ENCODE measurements around the gene IFT57.
"Not testable (repeated sequence)": the region's sequence is repeated elsewhere in the genome, so short reads cannot be mapped to it uniquely, and the experiment has no call there.

The IFT57 gene, protein sequence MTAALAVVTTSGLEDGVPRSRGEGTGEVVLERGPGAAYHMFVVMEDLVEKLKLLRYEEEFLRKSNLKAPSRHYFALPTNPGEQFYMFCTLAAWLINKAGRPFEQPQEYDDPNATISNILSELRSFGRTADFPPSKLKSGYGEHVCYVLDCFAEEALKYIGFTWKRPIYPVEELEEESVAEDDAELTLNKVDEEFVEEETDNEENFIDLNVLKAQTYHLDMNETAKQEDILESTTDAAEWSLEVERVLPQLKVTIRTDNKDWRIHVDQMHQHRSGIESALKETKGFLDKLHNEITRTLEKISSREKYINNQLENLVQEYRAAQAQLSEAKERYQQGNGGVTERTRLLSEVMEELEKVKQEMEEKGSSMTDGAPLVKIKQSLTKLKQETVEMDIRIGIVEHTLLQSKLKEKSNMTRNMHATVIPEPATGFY

DNA sequence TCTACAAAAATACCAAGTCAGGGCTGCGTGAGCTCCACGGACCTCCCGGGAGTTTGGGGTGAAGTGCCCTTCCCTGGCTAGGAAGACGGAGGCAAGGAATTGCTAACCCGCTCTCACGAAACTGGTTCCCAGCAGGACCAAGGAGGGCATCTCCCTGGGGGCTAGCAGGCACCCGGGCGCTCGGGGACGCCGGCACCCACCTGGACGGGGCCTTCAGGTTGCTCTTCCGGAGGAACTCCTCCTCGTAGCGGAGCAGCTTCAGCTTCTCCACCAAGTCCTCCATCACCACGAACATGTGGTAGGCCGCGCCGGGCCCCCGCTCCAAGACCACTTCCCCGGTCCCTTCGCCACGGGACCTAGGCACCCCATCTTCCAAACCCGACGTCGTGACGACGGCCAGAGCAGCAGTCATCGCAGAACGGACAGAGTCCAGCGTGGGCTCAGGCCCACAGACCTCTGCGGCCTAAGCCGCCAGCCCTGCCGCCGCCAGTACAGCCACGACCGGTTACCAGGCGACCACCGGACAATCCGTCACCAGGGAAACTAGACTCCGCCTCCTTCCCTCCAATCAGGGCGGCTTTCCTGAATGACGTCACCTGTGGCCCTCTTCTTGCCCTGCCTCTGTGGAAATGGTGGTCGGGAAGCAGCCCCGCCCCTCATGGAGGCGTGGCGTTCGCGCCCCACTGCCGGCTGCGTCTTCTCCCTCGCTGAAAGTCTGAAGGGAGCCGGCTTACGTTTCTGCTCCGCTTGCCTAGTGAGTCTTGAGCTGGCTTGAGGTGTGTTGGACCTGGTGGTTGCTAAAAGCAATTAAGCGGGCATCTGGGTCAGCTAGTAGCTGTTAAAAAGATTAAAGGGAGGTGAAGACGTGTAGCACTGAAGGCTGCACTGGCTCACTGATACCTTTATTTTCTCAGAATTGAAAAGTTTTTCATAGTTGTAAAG is at the start of gene IFT57:
TSS of gene IFT57 (minus strand) at position 514 of the 942 bp plus-strand sequence. CDS start at position 412, 102 bp downstream.
- peak; percentile 98 for DNase-seq

GRCh38 chr3:108271626-108272025 is 49.4 kb upstream of the IFT57 start:
- DNase-seq = no peak

- DNase-seq = not testable (repeated sequence)
Observed at GRCh38 chr3:108268235-108268634, 46.0 kb upstream of the IFT57 start.

DNA sequence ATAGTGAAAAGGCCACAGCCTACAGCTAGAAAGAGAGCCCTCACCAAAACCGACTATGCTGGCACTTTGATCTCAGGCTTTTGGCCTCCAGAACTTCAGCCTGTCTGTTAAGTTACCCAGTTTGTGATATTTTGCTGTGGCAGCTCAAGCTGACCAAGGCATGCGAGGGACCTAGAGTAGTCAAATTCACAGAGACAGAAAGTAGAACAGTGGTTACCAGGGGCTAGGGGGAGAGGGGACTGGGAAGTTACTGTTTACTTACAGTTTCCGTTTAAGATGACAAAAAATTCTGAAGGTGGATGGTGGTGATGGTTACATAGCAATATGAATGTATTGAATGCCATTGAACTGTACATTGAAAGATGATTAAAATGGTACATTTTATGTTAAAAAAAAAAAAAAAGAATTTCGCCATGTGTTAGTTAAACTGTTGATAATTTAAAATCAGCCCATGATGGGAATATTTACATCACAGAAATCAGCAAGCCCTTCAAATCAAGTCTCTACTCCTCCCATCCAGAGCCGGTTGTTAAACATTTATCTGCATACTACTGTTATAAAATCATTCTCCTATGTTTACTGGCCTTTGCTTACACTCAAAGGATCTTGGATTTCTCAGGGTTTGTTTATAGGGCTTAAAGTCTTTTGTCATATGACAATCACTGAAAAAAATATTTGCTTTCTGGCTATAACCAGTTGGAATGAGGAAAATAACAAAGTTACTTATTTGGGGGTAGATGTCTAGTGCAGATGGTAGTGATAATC is 42.5 kb upstream of the IFT57 start:
- DNase-seq = not testable (repeated sequence)

DNA sequence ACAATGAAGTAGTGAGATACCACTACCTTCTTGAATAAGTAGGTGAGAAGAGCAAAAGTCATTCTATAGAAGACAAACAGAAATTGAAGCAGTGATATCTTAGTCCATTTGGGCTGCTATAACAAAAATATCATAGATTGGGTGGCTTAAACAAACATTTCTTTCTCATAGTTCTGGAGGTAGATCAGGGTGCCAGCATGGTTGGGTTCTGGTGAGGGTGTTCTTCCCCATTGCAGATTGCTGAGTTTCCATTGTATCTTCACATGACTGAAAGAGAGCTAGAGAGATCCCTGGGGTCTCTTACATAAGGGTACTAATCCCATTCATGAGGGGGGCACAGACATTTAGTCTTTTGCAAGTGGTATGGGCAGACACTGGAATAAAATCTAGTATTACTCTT is 32.9 kb upstream of the IFT57 start:
- DNase-seq = no peak

DNA sequence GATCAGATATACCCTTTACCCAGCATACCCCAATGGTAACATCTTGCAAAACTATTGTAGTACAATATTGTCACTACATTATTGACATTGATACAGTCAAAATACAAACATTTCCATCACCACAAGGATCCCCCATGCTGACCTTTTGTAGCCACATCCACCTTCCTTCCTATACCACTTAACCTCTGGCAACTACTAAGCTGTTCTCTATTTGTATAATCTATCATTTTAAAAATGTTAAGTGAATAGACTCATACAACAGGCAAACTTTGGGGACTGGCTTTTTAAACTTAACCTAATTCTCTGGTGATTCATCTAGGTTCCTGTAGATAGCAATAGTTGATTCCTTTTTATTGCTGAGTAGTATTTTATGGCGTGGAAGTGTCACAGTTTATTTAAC is 29.6 kb upstream of the IFT57 start:
- DNase-seq = no peak

DNA sequence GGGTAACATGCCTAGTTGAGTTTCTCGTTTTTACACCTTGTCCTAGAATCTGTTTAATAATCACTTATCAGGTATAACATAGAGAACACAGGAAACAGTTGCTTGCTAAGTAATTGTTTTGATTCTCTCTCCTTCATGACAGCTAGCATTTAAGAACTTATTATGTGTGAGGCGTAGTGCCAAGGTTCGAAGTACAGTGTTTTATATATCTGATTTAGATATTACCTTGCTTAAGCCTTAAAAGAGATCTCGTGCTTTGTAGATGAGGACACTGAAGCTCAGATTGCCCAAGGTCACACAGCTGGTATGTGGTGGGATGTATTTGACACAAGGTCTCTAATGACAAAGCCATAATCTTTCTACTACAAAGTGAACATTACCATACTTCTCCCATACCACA is 29.0 kb upstream of the IFT57 start:
- DNase-seq = no peak

- no peak for DNase-seq
Observed at GRCh38 chr3:108250626-108251025, 28.4 kb upstream of the IFT57 start.

- no peak for DNase-seq
Observed at GRCh38 chr3:108243243-108243642, 21.0 kb upstream of the IFT57 start.

GRCh38 chr3:108242776-108243175 is 20.6 kb upstream of the IFT57 start:
- no peak for DNase-seq

DNA sequence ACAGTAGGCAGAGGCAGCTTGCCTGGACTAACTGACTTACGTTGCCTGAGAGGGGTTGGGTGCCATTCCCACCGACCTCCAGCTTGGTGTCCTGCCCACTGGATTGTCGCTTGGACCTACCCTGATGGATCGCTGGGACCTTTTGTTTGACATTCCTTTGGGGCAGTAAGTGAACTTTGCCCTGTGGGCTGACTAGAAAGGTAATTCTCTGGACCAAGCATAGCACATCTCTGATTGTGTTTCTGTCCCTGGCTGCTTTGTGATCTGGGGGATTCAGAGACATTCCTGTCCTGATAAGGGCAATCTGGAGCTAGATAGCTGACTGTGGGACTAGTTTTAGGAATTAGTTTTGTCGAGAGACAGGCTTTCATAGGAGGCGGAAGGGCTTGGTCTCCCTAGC is 19.5 kb upstream of the IFT57 start:
- no peak for DNase-seq

GRCh38 chr3:108241146-108241545 is 18.9 kb upstream of the IFT57 start:
- no peak for DNase-seq

DNA sequence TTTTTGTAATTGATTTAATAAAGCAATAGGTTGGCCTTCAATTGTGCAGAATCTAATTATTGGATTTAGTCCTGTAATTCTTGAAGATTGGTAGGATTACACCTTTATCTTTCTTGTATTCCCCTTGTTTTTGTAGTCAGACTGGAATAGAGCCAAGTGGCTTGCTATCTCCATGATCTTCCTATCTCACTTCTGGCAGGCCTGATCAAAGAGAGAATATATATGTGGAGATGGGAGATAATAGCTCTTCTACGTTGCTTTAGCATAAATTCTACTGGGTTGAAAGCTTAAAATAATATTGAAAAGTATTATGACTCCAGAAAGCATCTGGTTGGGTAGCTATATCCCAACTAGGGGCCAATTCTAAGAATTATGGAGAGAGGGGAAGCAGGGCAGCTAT is 16.9 kb upstream of the IFT57 start:
- DNase-seq = no peak

DNA sequence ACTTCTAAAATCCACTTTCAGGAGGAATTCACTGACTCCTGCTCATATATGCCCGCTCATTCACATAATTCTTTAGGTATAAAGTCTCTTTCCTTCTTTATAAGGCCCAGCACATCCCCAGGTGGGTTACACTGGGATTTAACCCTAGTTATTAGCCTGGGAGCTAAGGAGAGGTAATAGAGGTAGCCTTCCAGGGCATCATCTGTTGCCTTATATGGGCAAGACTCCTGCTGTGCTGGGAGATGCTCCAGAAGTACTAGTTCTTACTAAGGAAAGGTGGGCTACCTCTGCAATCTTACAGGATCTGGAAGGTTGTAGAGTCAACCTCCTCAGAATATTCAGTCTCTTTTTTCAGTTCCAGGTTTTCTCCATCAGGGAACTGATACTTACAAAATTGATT is 13.1 kb upstream of the IFT57 start:
- no peak for DNase-seq

DNA sequence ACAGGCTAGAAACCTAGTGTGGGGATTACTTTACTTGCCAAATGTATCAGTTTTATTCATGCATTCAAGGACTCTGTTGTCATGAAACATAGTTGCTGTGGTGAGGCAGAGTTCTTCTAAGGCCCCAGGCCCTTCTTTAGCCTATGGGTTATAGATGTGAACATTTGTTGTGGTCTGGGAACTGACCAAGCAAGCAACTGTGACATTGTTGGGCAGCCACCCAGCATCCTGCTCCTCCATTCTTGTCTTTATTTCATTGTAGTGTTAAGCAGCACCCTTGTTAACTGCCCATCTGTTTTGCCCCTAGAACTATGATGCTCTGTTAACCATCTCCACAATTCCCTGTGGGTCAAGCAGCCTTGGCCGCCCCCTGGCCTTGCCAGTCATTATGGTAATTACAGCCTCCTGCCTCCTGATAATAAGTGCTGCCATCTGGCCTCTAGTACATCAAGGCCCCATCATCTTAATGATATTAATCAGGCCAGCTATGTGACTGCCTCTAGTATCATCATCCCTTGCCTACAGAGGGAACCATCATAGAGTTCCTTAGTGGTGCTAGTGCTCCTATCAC is 12.2 kb upstream of the IFT57 start:
- no peak for DNase-seq

- no peak for DNase-seq
Observed at GRCh38 chr3:108228286-108228685, 6.1 kb upstream of the IFT57 start.

DNA sequence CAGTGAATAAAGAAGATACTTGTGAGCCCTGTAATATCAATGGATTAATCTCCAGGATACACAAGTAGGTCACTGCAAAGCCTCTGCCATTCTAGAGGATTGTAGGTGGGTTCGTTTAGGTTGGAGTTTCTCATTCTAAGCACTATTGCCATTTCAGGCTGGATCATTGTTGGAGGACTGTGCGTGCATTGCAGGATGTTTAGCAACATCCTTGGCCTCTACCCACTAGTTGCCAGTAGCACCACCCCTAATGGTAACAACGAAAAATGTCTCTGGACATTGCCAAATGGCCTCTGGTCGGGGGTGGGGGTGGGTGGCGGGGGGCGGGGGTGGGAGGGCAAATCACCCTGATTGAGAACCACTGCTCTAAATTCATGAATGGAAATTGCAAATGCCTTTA is 4.9 kb upstream of the IFT57 start:
- DNase-seq = no peak

GRCh38 chr3:108225221-108225620 is 3.0 kb upstream of the IFT57 start:
- no peak for DNase-seq

- DNase-seq = no peak
Observed at GRCh38 chr3:108223928-108224327, 1.7 kb upstream of the IFT57 start.

DNA sequence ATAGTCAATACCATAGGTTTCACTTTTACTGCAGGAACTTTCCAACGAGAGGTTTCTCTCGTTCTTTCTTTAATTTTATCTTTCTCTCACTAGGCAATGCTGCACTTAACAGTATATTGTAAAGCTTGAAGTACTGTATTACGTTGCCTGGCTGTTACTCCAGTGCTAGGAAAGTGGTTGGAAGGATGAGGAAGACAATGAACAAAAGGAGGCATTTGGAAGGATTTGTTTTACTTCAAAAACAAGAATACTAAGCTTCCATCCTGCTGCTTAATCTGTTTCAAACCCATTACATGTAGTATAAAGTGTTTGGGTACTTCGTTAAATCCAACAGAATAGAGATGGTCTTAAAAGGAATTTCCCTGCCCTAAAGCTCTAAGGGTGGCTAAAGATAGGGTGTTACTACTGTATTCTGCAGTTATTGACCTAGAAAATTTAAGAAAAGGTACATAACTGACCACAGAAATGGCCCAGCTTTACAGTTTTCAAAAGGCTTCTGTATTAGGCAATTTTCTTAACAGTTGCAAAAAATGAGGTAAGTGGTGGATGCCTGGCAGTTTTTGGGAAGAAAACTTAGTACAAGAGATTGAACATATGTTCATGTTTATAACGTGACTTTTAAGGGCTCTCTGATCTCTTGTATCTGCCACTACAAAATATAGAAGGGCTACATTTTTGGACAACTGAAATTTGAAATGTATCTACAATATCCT is 785 bp upstream of the IFT57 start:
- no peak for DNase-seq

DNA sequence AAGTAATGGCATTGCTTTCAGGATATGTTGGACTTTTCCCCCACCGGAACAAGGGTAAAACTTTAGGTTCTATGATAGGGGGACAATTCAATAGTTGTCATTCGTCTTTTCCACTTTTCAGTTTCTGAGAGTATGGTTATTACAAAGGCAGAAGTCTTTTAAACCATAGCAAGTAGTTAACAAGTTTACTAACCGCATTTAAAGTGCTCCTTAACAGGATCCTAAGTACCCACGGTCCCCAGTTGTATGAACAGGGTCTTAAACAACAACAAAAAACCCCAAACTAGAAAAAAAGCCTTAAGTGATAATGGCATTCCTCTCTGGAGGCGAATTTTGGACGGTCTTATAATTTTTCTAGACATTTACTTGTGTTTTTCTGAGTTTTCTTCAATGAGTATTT is 831 bp downstream of the IFT57 start:
- no peak for DNase-seq

DNA sequence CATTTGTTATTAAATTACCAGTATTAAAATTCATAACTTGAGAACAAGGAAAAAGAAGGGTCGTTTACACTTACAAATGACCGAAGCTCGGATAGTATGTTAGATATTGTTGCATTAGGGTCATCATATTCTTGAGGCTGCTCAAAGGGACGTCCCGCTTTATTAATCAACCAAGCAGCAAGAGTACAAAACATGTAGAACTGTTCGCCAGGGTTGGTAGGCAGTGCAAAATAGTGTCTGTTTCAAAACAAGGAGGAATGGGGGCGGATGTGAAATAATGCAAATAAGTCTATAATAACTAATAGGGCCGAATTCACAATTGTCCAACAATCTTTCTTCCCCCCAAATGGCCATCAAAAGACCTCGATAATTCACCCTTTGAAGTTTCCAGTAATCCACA is 2.9 kb downstream of the IFT57 start:
- no peak for DNase-seq

Data from NCI-H2029 treated with DMSO at 0.1 percent for 48 hours (cell line).